GM21619 (cell line): Measurements from ENCODE around the gene DNAJC30.
A peak's percentile ranks its signal among the peaks of the same experiment; 100 is the strongest.
"Not testable (repeated sequence)": the region's sequence is repeated elsewhere in the genome, so short reads cannot be mapped to it uniquely, and the experiment has no call there.

Experiments used
- ATAC-seq: cut with Tn5 transposase; IDR thresholded peaks from one replicate; pipeline ENCODE4 v1.9.1; 2021; ENCODE audit not compliant: unreplicated experiment

Gene DNAJC30

DNA sequence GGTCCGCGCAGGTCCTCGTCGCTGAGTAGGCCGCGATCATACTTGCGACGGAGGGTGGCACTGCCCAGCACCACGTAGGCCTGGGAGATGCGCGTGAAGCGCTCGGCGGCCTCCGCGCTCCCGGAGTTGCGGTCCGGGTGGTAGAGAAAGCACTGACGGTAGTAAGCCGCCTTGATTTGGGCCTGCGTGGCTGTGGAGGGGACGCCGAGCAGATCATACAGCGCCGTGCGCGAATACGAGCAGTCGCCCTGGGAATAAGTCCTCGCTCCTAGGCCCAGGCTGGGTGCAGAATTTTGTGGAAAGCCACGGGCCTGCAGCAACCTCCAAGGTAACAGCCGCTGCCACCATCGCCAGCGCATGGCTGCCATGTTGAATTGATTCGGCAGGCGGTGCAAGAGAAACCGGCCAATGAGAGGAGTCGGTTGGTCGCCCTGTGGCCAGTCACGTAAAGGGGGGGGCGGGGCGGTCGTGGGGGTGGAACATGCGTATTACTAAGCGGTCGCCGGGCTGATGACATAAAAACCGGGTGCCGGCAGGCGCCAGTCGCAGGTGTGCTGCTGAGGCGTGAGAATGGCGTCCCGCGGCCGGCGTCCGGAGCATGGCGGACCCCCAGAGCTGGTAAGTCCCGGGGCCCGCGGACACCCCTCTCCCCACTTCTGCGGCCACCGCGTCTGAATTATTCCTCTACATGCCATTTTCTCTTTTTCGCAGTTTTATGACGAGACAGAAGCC, at the start of gene DNAJC30, which contains the start of gene BUD23:
Gene DNAJC30 (minus strand): TSS at position 398 of the 732 bp plus-strand sequence. CDS start 30 bp downstream, at position 368.
Gene BUD23 (plus strand): TSS at position 542 of the 732 bp plus-strand sequence. CDS start 29 bp downstream, at position 571.
- ATAC-seq, result peak; percentile 92

DNA sequence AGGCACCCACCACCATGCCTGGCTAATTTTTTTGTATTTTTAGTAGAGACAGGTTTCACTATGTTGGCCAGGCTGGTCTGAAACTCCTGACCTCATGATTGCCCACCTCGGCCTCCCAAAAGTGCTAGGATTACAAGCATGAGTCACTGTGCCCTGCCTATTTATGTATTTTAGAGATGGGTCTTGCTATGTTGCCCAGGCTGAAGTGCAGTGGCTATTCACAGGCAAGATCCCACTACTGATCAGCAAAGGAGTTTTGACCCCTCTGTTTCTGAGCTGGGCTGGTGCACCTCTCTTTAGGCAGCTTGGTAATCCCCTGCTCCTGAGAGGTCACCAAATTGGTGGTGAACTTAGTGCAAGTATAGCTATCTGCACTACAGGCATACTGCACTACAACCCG, 49.1 kb upstream of the DNAJC30 start:
- ATAC-seq, result no peak

DNA sequence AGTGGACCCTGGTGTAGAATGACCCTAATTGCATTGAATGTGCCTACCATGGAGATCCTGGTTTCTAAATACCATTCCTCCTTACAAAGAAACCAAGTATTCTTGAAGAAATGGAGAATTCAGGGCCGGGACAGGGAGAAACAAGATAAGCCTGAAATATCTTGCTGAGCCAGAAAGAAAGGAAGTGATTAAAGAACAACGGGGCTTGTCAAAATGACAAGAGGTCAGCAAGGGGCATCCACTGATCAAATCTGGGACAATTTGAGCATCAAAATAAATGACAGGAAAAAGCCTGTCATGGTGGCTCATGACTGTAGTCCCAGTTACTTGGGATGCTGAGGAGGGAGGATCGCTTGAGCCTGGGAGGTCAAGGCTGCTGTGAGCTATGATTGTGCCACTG, 47.2 kb upstream of the DNAJC30 start:
- no peak for ATAC-seq

DNA sequence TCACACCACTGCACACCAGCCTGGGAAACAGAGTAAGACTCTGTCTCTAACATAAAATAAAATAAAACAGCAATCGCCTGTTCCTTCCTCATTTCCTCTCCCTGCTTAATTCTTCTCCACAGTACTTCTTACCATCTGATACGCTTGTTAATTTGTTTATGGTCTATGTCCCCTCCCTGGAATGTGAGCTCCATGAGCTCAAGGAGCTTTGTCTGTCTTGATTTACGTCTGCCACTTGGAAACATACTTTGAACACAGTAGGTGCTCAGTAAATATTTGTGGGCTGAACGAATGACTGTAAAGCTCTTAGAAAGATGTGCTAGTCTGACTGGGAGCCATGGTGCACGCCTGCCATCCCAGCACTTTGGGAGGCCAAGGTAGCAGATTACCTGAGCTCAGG, 45.3 kb upstream of the DNAJC30 start:
- ATAC-seq, result no peak

DNA sequence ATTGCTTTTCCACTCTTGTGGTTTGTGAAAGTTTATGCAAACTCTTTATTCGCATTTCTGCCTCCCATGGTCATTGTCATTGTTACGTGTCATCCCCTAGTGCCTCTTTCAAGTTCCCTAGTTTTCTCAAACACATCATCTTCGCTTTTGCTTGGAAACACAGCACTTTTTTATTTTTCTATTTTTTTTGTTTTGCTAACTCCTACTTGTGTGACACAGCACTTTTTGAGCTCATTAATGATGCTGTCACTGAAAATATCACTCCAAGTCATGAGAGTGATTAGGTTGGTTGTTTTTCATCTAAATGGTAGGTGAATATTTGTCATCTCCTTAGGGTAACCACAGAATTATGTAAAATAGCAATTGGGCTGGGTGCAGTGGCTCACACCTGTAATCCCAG, 44.7 kb upstream of the DNAJC30 start:
- ATAC-seq, result no peak

DNA sequence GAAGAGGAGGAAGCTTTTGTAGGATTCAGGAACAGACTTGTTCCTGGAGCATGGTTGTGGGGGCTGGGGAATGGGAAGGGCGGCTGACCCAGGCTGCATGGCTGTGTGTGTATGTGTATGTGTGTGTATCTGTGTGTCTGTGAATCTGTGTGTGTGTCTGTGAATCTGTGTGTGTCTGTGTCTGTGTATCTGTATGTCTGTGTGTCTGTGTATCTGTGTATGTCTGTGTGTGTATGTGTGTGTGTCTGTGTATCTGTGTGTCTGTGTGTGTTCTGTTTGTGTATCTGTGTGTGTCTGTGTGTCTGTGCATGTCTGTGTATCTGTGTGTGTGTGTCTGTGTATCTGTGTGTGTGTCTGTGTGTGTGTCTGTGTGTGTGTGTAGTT, 42.8 kb upstream of the DNAJC30 start:
- ATAC-seq, result peak; percentile 15

DNA sequence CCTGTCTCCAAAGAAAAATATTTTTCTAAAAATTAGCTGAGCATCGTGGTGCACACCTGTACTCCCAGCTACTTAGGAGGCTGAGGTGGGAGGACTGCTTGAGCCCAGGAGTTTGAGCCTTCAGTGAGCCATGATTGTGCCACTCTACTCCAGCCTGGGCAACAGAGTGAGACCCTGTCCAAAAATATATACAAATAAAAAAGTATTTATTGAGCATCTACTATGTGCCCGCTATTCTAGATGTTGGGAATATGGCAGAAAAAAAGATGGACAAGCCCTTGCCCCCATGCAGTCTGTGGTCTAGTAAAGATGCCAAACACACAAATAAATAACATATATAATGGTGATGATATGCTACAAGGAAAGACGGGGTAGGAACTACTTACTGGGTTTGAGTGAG, 40.6 kb upstream of the DNAJC30 start:
- no peak for ATAC-seq

DNA sequence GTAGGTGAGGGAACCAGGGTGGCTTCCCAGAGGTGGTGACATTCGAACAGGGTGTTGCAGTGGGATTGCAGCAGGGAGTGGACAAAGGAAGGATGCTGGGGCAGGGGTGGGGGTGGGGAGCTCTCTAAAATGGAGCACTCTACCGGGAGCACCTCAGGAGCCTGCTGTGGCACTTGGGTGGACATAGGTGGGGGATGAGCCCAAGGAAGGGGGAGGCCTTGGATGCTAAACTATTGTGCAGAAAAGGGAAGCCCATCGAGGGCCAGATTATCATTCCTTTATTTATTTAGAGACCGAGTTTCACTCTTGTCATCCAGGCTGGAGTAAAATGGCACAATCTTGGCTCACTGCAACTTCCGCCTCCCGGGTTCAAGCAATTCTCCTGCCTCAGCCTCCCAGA, 39.5 kb upstream of the DNAJC30 start:
- ATAC-seq, result no peak

DNA sequence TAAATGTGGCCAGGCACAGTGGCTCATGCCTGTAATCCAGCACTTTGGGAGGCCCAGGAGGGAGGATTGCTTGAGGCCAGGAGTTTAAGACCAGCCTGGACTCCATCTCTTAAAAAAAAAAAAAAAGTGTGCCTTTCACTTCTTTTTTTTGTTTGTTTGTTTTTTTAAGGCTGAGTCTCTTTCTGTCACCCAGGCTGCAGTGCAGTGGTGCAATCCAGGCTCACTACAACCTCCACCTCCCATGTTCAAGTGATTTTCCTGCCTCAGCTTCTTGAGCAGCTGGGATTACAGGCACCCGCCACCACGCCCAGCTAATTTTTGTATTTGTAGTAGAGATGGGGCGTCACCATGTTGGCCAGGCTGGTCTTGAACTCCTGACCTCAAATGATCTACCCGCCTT, 38.9 kb upstream of the DNAJC30 start:
- ATAC-seq, result not testable (repeated sequence)

DNA sequence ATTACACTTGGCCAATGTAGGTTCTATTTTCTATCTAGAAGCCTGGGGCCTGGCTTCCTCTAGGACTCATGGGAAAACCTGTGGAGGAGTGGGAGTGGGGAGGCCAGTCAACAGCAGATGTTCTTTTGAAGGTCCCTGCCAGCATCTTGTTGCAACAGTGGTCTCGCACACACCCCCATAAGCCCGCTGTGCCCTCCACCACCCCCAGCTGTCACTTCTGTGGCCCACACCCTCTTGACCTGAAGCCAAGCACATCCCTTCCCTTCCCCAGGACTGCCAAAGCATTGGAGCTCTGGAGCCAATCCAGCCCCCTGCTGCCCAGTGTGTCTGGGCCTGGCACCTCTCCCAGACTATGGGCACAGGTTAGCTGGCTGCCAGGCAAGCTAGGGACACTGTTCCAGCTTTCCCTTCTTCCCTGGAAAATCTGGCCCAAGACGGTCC, 38.1 kb upstream of the DNAJC30 start:
- no peak for ATAC-seq

DNA sequence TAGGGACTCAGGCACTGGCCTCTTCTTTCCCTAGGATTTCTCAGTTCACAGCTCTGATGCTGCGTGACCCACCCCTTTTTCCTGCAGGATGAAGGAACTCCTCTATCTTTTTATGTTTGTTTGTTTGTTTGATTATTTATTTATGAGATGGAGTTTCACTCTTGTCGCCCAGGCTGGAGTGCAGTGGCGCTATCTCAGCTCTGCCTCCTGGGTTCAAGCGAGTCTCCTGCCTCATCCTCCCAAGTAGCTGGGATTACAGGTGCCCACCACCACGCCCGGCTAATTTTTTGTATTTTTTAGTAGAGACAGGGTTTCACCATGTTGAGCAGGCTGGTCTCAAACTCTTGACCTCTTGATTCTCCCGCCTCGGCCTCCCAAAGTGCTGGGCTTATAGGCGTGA, 37.2 kb upstream of the DNAJC30 start:
- not testable (repeated sequence) for ATAC-seq

DNA sequence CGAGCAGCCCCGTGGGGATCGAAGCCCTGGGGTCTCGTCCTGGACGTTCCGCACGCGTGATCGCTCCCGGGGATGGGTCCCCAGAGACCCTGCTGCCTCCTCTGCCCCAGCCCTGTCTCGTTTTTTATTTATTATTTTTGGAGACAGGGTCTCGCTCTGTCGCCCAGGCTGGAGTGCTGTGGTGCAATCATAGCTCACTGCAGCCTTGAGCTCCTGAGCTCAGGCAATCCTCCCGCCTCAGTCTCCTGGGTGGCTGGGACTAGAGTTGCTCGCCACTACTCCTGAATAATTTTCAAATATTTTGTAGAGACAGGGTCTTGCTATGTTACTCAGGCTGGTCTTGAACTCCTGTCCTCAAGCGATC, 36.5 kb upstream of the DNAJC30 start:
- ATAC-seq, result no peak

DNA sequence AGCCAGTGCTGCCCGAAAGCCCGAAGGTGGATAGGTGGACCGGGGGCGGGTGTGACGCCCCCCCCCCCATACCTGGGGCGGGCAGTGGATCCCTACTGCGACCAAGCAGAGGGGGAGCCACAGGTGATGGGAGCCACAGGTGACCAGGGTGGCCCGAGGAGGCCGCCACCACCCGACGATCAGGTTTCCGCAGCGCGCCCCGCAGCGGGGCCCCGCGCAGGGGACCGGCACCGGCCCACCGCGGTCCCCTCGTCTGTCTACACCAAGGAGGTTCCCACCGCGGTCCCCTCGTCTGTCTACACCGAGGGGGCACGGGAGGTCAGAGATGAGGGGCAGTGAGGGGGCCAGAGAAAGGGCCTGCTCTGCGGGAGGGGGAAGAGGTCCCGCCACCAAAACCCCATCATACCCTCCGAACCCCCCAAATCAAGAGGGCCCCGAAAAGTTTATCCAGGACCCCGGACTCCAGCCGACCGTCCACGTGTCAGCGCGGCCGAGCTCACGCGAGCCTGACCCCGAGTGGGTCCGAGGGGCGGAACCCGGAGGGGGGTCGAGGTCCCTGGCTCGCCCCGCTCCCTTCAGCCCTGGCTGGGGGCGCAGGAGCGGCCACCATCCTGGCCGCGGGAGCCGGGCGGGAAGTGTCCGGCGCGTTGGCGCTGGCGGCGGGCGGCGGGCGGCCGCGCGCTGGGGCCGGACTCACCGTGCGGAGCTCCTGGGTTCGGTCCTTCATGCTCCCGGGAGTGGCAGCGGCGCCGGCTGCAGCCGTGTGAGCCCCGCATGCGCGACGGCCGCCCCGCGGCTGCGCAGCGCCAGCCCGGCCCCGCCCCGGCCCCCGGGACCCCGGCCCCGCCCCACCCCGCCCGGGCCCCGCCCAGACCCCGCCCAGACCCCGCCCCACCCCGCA, 35.9 kb upstream of the DNAJC30 start, which contains the start of gene STX1A:
Gene STX1A (minus strand): TSS at position 765 of the 901 bp plus-strand sequence. CDS start 38 bp downstream, at position 727.
- peak; percentile 38 for ATAC-seq

DNA sequence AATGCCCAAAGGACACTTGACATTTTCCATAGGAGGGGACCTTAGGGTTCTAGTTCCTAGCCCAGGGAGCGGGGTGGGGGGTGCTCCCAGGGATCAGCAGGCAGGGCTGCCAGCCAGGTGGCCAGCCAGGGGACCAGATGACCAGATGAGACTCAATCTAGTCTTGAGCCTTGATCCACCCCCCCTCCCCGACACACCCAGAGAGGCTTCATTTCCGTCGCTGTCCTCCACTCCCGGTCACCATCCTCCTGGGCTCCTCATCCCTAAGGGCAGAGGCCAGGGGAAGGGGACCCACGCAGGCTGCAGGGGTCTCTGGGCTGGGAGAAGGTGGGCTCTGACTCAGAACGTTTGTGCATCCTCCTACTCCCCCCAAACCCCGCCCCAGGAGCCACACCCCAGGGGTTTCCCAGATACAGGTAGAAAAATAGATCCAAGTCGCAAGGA, 35.2 kb upstream of the DNAJC30 start:
- ATAC-seq, result no peak

DNA sequence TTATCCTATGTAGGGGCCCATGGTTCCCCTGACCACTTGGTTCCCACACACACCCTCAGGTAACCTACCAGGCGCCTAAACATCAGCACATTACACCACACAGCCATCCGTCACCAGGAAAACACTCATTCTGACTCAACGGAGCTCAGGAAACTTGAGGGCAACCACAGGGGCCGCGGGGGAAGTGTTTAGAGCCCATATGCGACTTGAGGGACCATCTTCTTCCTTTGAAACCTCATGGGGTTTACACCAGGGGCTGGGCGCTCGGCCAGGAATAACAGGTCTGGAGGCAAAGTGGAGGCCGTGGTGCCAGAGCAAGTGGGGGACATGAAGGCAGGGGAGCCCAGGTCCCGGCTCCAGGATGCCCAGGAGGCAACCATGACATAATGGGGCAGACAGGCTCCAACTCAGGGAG, 34.7 kb upstream of the DNAJC30 start:
- ATAC-seq, result no peak

DNA sequence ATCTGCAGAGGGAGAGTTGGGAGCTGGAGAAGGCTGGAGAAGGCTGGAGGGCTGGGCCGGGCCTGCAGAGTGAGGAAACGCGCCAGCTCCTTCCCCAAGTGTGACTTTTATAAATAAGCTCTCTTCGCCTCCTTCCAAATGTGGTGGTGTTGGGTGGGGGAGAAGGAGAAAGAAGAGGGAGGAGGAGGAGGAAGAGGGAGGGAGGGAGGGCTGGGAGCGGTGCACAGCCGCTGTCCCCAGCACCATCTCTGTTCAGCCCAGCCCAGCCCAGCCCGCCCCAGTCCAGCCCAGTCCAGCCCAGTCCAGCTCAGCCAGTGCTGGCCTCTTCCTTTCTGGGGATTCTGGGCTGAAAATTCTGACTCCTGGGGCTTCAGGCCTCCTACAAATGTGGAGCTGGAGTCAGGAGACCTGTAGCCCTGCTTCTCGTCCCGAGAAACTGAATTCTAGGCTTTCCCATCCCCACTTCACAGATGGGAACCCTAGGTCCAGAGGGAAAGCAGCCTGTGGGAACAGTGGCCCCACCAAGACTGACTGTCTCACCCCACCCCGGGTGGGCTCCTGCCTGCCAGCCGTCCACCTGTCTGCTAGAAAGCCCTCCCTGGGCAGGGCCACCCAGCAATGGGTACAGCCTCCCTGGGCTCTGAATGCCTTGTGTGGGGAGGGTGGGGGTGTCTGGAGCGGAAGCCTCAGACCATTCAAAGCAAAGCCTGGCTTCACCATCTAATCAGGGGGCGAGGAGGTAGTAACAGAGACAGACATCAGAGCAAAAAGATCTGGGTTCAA, 34.0 kb upstream of the DNAJC30 start:
- no peak for ATAC-seq

DNA sequence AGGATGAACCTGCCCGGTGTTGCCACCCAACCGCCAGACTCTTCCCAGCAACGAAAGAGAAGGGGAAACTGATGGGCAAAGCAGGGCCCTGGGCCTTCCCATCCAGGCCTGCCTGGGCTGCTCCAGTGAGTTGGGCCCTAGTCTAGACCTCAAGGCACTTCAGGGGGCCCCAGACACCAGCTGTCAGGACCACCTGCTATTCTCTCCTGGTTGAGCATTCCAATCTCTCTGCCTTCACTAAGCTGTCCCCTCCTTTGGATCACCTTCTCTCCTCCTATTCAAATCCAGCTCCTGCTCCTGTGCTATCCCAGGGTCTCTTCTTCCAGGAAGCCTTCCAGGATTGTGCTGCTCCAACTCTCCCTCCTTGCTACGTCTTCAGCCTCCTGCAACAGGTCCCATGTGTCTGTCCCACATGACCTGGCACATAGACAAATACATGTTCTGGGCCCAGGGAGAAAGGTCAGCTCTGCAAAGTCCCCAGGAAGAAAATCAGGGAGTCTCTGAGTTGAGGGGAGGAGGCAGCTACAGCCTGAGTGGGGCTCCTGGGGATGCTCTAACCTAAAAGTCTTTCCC, 33.2 kb upstream of the DNAJC30 start:
- no peak for ATAC-seq

DNA sequence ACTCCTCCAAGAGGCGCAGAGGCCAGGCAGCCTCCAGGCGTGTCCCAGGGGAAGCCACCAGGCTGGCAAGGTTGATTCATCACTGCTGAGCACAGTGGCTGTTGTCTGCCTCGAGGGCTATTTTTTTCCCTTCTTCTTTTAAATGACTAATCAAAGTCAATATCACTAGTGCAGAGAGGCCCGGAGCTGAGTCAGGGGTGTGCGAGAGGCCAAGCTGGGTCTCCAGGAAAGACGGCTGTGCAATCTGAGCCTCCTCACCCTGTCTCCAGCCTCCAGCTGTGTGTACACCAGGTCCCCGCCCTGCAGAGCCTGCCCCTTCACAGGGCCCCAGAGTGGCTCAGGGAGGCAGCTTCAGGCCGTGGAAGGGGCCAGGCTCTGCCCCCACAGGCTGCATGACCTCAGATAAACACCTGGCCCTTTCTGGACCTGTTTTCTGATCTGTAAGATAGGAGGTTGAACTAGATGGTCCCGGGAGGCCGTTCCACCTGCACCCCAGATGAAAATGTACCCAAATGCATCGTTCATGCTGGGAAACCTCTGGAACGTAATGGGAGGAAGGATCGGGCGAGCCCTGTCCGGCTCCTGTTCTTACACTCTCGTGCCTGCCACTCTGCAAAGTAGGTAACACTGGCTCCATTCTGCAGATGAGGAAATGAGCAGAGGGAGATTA, 32.5 kb upstream of the DNAJC30 start:
- no peak for ATAC-seq

DNA sequence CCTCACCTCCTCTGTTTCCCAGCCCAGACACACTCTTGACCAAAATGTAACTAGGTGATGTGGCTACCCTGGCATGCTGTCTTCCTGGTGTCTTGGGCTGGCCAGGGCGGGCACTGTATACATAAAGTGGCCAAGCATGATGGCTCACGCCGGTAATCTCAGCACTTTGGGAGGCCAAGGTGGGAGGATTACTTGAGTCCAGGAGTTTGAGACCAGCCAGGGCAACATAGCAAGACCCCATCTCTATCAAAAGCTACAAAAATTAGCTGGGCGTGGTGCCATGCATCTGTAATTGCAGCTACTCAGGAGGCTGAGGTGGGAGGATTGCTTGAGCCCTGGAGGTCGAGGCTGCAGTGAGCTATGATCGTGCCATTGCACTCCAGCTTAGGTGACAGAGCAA, 30.1 kb upstream of the DNAJC30 start:
- not testable (repeated sequence) for ATAC-seq

DNA sequence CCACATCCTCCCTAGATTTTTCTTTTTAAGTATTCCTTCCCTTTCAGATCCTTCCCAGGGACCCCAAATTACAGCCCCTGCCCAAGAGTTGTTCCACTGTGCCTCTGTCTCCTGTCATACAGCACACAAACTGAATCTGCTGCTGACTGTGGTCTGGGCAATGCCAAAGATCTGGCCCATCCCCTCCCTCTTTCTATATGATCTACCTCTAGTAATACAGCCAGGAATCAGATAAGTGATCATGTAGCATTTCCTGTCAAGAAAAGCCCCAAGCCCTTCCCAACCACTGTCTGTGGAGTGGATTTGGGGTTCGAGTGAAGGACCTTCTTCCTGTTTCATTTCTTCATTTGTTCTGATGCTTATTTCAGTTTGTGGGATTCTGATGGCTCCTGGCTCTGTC, 29.5 kb upstream of the DNAJC30 start:
- ATAC-seq, result no peak
